Sigmoid colon (tissue), 7 donors: ENCODE data around the gene TRIM23. TPM values are rescaled to one million over a fixed set of nuclear protein-coding genes. Genes with fewer than 3 reads are reported as not detected.
"Not testable (repeated sequence)": the region's sequence is repeated elsewhere in the genome, so short reads cannot be mapped to it uniquely, and the experiment has no call there.

ENCODE experiments used
- DNase-seq: peaks from one replicate; pipeline ENCODE4 v3.0.0-alpha.2; 2019
- H3K27ac ChIP-seq, 4 donors: fragments of 200-600 bp; sonication (generic); one replicate each; pipeline ENCODE4 v1.5.1; 2016 to 2019; ENCODE audit warnings: mild to moderate bottlenecking in 1 of 4
- H3K27me3 ChIP-seq, 3 donors: fragments of 200-600 bp; sonication (generic); one replicate each; pipeline ENCODE4 v1.5.1; 2019; ENCODE audit warnings: mild to moderate bottlenecking in 1 of 3
- H3K36me3 ChIP-seq, 4 donors: fragments of 200-600 bp; sonication (generic); one replicate each; pipeline ENCODE4 v1.5.1; 2016 to 2019
- H3K4me1 ChIP-seq, 4 donors: fragments of 200-600 bp; sonication (generic); one replicate each; pipeline ENCODE4 v1.5.1; 2017 to 2019
- H3K4me3 ChIP-seq, 4 donors: fragments of 200-600 bp; sonication (generic); one replicate each; pipeline ENCODE4 v1.5.1; 2017 to 2019; ENCODE audit warnings: mild to moderate bottlenecking in 2 of 4, moderate library complexity in 1 of 4
- H3K9me3 ChIP-seq, 4 donors: fragments of 200-600 bp in 3 of 4; sonication (generic) in 3 of 4; one replicate each; pipeline versions ENCODE4 v1.5.1 to v1.6.1; 2013 to 2019
- CTCF ChIP-seq, 4 experiments: fragments of 450-650 bp in 3 of 4; fragments of 200-600 bp in 1 of 4; IDR thresholded peaks; one replicate each; pipeline ENCODE4 v1.5.1; 2016 to 2019; ENCODE audit warnings: antibody characterized with exemption in 4 of 4, mild to moderate bottlenecking in 3 of 4, moderate library complexity in 2 of 4
- EP300 ChIP-seq, 4 donors: sonication (generic); formaldehyde crosslinking; IDR thresholded peaks; one replicate each; pipeline ENCODE4 v1.6.1; 2017; ENCODE audit warnings: antibody characterized with exemption in 4 of 4
- POLR2A ChIP-seq, 2 donors: fragments of 450-650 bp; IDR thresholded peaks; one replicate each; pipeline ENCODE4 v1.6.1; 2016; ENCODE audit warnings: antibody characterized with exemption in 2 of 2, mild to moderate bottlenecking in 2 of 2, moderate library complexity in 2 of 2
- POLR2AphosphoS5 ChIP-seq, 4 donors: sonication (generic); formaldehyde crosslinking; IDR thresholded peaks; one replicate each; pipeline ENCODE4 v1.6.1; 2017; ENCODE audit warnings: antibody characterized with exemption in 4 of 4
- WGBS, 2 donors: extraction: QIAGEN DNeasy Blood & Tissue Kit; methylation state at CpG; one replicate each; pipeline ENCODE4 v1.1.7; 2013; 5-methylcytosine and 5-hydroxymethylcytosine counted together
- intact Hi-C: fragments of 100-400 bp; cut with DNase I; formaldehyde crosslinking; loops from one replicate; pipeline ENCODE4 v1.15.1; 2023
- polyA plus RNA-seq, 3 donors: library from polyadenylated mRNA; stranded (reverse); fragments of 200-250 nt; gene quantifications; one replicate each; pipeline ENCODE4 v1.2.3, GENCODE V29; 2013
- total RNA-seq, 4 donors: library from RNA; depleted of rRNA; stranded (reverse); fragments of >200 nt; gene quantifications; one replicate each; pipeline ENCODE4 v1.1.0, GENCODE V29; 2016
- donor health status: healthy with polysubstance abuse.
- donor health status: Bipolar disorder and iron deficiency.
- donor health status: healthy.

Gene TRIM23
- total and polyA plus RNA-seq, 7 donors = 2.1 to 25.7 (median 14.1) TPM

GRCh38 chr5:65624571-65625555 lies 730 bp upstream of the TRIM23 start, which contains the start of the genes SHLD3 and TRAPPC13:
Gene SHLD3, plus strand, starts transcription at chr5:65625027. Its CDS starts 4,561 bp downstream, at chr5:65629588.
Gene TRAPPC13, plus strand, starts transcription at chr5:65625027. Its CDS starts 34 bp downstream, at chr5:65625061.
- Histone ChIP-seq H3K36me3 (peaks cover 0 to 11% (median 0%) of the 10 kb centered on the region in 4 donors), H3K9me3 (no peaks in the 10 kb centered on the region), H3K27ac (peak within 1 kb of the TSS; percentile 80 to 92 (median 83)), H3K4me3 (peak within 1 kb of the TSS; percentile 70 to 90 (median 76)), H3K27me3 (no peaks in the 10 kb centered on the region), H3K4me1 (peaks cover 0 to 41% (median 34%) of the 10 kb centered on the region in 4 donors)
- peak; percentile 92 for DNase-seq
- WGBS, 2 donors = 0% methylated on average over 36 of the region's 36 CpGs
- TF ChIP-seq CTCF (IDR thresholded peaks at IDR 0.05) (peak in 1 of 4 experiments; percentile 40), POLR2AphosphoS5 (IDR thresholded peaks at IDR 0.05) (peak; percentile 47 to 71 (median 66)), EP300 (IDR thresholded peaks at IDR 0.05) (no peak), POLR2A (IDR thresholded peaks at IDR 0.05) (no peak)
- intact Hi-C loops = loop anchor here (2.0 to 10.0 kb wide), 4 partner anchors 62 to 517 kb away; partner anchors contain the start of genes CENPK, ERBIN, PPWD1 and SREK1

- no peak for TF ChIP-seq POLR2AphosphoS5 (IDR thresholded peaks at IDR 0.05)
- TF ChIP-seq EP300 (IDR thresholded peaks at IDR 0.05) = no peak
- TF ChIP-seq POLR2A (IDR thresholded peaks at IDR 0.05) = no peak
- no peak for TF ChIP-seq CTCF (IDR thresholded peaks at IDR 0.05)
- Histone ChIP-seq H3K4me1 (peaks cover 0 to 52% (median 34%) of the 10 kb centered on the region in 4 donors), H3K36me3 (no peaks in the 10 kb centered on the region), H3K4me3 (peak overlapping the region; percentile 70 to 90 (median 76)), H3K27me3 (no peaks in the 10 kb centered on the region), H3K27ac (peak overlapping the region; percentile 80 to 92 (median 83)), H3K9me3 (no peaks in the 10 kb centered on the region)
- intact Hi-C loops = loop anchor here (5.0 to 10.0 kb wide), 3 partner anchors 301 to 519 kb away; partner anchors contain the start of genes ERBIN and SREK1
- WGBS, 2 donors = 3 to 7% methylated on average over 9 of the region's 9 CpGs
- DNase-seq = no peak
These were observed 651 bp downstream of the TRIM23 start for GRCh38 chr5:65623482-65623881.

- not testable (repeated sequence) for H3K9me3 ChIP-seq, H3K27ac ChIP-seq, DNase-seq, H3K4me3 ChIP-seq, H3K27me3 ChIP-seq
- peaks cover 0 to 52% (median 34%) of the 10 kb centered on the region in 4 donors for H3K4me1 ChIP-seq
- peaks cover 0 to 11% (median 0%) of the 10 kb centered on the region in 4 donors for H3K36me3 ChIP-seq
- 92 to 94% methylated on average over 4 of the region's 4 CpGs for WGBS, 2 donors
- intact Hi-C loops = loop anchor here (5.0 to 10.0 kb wide), 3 partner anchors 303 to 520 kb away; partner anchors contain the start of genes ERBIN and SREK1
These were observed 2.2 kb downstream of the TRIM23 start for GRCh38 chr5:65621961-65622360.

- H3K9me3 ChIP-seq = no peaks in the 10 kb centered on the region
- no peaks in the 10 kb centered on the region for H3K27me3 ChIP-seq
- H3K36me3 ChIP-seq = peaks cover 0 to 31% (median 6%) of the 10 kb centered on the region in 4 donors
- DNase-seq = no peak
- no peak overlapping the region for H3K27ac ChIP-seq
- WGBS, 2 donors = 94 to 95% methylated on average over 4 of the region's 4 CpGs
- intact Hi-C loops = loop anchor here (5.0 to 10.0 kb wide), 3 partner anchors 305 to 522 kb away; partner anchors contain the start of genes ERBIN and SREK1
- H3K4me1 ChIP-seq = peaks cover 0 to 37% (median 22%) of the 10 kb centered on the region in 4 donors
- H3K4me3 ChIP-seq = no peak overlapping the region
- no peak for TF ChIP-seq EP300 (IDR thresholded peaks at IDR 0.05)
- TF ChIP-seq POLR2AphosphoS5 (IDR thresholded peaks at IDR 0.05) = no peak
- TF ChIP-seq POLR2A (IDR thresholded peaks at IDR 0.05) = no peak
- TF ChIP-seq CTCF (IDR thresholded peaks at IDR 0.05) = no peak
These were observed 4.1 kb downstream of the TRIM23 start for GRCh38 chr5:65620021-65620420.
